NCI-H460 (cell line): ENCODE data around the gene RTN4R. TPM values are rescaled to one million over a fixed set of nuclear protein-coding genes. Genes with fewer than 3 reads are reported as not detected.

Experiments used
- DNase-seq: peaks from one replicate; pipeline ENCODE4 v3.0.0-alpha.2; 2016; ENCODE audit warnings: low read depth; ENCODE audit errors: extremely low read depth
- total RNA-seq: library from RNA; depleted of rRNA; stranded (reverse); fragments of >200 nt; shearing (Covaris generic); gene quantifications from 2 replicates; pipeline ENCODE4 v1.2.3, GENCODE V29; 2014

Gene RTN4R
- total RNA-seq, 1 experiment from 2014 or later = 1.9 TPM

DNA sequence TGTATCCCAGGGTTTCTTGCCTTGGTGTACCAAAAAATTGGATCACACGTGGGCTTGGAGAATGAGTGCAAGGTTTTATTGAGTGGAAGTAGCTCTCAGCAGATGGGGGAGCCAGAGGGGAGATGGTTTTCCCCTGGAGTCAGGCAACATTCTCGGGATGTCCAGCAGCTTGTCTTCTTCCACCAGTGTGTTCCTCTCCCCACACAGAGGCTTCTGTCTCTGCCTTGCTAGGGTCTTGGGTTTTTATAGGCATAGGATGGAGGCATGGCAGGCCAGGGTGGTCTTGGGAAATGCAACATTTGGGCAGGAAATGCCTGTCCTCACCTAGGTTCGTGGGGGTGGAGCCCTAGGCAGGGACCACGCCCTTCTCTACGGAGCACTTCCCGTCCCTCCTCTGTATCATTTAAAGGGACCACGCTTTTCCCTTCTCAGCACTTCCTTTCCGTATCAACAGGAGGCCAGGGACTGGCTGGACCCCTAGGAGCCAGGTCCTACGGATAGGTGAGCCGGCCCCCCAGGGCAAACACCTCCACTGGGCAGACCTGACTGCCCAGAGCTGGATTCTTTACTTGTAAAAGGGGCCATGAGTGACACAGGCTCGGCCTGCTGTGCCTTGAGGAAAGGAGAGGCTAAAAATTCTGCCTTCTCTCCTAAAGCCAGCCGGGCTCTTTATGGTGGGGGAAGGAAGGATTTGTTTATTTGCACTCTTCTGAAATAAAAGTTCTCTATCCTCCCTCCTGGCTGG is 62.0 kb downstream of the RTN4R start:
- peak; percentile 56 for DNase-seq

- DNase-seq = no peak
Observed at GRCh38 chr22:20205464-20205963, 62.6 kb downstream of the RTN4R start.

DNA sequence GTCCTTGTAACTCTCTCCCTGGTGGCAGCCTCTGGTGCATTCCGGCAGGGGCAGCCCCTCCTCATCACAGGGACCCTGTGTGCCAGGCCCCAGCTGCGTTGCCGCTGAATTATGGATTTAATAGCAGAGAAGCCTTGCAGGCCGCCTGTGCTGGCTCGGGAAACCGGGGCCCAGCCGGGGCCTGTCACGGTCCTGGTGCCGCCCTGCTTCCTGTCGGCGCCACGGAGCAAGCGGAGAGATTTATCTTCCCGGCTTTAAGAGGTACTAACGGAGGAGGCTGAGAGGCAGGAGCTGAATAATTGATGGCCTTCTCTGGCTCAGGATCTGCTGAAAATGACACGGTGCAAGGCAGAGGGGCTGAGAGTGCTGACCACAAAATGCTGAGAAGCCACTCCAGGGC is 63.3 kb downstream of the RTN4R start:
- DNase-seq = no peak

DNA sequence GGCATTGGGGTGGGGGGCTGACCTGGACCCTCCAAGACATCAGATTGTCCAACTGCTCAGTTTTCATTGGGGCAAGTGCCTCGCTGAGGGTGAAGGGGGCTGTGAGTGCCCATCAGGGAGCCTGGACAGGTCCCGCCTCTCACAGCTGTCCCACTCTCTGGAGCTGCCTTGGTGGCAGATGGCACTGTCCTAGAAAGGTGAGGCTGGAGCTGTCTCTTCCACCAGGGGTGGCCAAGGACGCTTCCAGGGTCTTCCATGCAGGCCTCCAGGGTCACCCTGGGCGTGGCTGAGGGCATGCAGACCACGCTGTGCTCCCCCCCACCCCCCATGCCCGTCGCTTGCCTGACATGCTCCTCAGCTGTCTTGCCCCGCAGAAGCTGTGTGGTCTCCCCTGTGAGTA is 63.8 kb downstream of the RTN4R start:
- no peak for DNase-seq

- DNase-seq = no peak
Observed at GRCh38 chr22:20203552-20204201, 64.4 kb downstream of the RTN4R start.

GRCh38 chr22:20203142-20203551 is 65.0 kb downstream of the RTN4R start:
- DNase-seq = no peak

DNA sequence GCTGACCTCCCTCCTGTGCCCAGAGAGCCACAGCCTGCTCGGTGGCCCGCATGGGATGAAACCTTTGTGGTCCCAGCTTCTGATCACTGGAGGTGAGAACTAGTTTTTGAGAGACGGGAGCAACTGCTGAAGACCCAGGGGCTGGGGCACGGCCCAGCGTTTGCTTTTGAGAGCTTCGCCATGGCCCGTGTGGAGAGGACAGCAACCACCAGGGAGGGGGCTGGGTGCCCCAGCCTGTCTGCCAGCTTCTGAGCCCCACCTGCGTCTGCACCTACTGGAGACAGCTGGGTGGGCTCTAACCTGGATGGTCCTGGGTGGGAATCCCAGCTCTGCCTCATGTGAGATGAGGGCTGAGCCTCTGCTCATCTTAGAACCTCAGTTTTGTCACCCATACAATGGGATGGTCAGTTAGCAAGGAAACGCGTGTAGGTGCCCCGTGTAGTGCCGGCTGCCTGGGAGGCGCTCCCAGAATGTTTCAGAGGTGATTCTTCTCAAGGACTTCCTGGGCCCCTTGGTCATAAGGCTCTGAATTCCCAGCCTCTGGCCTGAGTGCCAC is 66.2 kb downstream of the RTN4R start:
- DNase-seq = no peak

DNA sequence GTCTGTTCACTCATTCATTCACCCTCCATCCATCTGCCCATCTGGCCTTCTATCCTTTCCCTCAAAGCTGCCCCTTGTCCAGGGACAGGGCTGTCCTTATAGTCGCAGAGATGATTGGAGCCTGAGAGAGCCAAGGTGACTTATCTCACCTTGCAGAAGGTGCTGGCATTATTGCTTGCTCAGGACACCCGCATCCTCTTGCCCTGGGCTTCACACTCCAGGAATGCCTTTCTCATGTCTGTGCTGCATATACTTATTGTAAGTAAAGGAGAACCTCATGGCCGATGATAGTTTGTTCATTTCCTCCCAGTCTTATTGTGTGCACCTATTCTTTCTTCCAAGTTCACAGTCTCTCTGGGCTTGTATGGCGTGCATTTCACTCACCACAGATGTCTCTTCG is 68.2 kb downstream of the RTN4R start:
- no peak for DNase-seq

DNA sequence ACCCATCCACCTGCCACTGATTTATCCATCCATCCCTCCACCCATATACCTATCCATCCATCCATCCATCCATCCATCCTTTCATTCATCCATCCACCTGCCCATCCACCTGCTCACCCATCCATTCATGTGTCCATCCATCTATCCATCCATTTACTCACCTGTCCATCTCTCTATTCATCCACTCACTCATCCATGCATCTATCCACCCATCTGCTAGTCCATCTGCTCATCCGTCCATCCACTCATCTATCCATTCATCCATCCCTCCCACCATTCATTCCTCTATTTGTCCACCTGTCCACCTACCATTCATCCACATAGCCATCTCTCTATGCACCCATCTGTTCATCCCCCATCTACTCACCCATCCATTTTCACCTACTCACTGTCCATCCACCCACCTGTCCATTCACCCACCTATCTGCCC is 68.7 kb downstream of the RTN4R start:
- no peak for DNase-seq

DNA sequence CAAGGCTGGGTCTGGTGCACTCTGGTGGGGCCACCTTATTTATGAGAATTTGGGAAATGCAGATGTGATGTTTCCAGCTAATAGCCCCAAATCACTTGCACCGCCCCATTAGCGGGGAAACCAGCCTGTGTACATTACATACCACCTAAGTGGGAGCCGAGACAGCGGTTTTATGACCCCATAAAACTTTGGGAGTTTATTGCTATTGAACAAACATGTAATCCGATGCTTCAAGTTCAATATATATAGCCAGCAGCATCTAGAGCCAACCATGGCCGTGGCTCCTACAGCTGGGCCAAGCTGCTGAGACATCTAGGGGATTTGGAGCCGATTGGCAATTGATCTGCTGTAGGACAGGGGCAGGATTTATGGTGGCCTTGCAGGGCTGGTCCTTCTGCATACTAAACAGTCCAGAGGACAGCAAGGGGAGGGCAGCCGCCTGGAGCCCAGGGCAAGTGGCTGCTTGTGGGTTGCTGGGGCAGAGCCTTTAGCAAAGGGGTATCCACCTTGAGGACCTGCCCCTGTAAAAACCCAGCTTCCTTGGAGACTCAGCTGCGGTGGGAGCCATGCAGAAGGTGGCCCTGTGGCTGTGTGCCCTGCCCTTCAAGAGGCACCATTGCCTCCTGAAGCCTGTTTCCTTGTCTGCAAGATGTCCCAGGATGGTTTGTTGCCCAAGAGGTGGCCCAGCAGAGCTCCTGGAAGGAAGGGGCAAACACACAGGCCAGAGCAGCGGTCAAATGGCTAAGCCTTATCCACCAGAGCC is 69.4 kb downstream of the RTN4R start:
- no peak for DNase-seq

- no peak for DNase-seq
Observed at GRCh38 chr22:20197407-20198030, 70.6 kb downstream of the RTN4R start.

- no peak for DNase-seq
Observed at GRCh38 chr22:20196094-20196842, 71.8 kb downstream of the RTN4R start.

DNA sequence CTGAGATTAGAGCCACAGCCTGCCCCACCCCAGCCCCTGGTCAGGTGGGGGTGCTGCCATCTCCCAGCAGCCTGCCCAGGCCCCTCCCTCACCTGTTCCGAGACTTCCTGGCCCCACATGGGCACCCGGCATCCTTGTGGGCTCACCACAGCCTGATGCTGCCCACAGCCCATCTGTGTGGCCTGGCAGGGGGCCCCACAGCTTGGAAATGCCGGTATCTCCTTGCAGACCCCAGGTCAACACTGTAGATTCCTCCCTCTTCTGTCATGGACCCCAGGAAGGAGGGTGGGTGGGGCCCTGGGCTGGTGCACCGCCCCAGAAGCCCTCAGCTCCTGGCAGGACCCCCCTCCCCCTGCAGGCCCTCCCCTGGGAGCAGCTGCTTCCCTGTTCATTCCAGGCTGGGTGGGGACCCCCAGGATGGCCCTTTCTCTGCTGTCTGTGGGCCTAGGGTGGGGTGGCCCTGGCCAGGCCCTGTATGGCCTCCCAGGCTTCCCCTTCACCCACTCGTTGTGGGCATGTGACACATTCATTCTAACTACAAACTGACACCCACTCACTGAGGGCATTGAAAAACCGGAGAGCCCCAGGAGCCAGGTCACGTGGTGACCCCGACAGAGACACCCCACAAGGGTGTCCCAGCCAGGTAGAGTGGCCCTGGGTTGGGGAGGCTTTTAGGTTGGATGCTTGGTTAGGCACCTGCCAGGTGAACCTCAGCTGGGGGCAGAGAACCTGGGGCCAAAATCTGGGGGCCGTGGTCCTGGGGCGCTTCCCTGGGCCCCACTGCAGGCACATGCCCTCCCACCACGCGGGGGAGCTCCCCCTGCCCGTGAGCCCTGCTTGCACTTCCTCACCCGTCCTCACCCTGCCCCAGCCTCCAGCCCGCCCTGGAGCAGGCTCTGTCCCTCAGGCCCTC is 73.2 kb downstream of the RTN4R start:
- DNase-seq = no peak

GRCh38 chr22:20193761-20194494 is 74.2 kb downstream of the RTN4R start:
- no peak for DNase-seq

DNA sequence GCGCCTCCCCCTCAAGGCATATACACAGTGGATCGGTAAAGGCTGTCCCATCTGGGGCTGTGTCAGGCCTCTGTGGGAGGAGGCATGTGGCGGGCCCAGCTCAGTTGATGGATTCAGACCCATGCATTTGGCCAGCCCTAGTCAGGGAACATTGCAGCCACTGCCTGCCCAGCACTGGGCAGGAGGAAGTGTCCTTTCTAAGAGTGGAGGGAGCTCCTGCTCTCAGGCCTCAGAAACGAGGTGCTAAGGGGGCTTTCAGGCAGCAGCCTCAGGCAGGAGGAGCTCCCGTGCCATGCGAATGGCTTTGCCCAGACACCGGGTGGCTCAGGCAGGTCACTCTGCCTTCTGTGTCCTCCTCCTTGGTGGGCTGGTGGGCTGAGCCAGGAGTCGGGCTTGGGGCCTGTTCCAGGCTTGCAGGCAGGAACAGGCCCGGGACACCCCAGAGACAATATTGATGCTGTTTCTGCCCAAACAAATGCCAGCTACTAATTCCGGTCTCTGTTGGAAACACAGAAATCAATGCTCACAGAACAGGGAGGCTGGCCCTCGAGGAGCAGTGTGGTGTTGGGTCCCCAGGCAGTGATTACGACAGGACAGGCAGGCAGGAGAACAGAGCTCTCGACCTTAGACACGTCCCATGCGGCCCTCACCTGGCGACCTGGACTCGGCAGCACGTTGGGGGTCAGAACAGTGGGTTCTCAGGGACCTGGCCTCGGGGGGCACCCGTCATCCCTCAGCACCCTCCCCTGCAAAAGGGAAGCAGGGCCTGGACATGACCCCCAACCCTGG is 75.0 kb downstream of the RTN4R start:
- DNase-seq = no peak

GRCh38 chr22:20192293-20192971 is 75.7 kb downstream of the RTN4R start:
- no peak for DNase-seq

DNA sequence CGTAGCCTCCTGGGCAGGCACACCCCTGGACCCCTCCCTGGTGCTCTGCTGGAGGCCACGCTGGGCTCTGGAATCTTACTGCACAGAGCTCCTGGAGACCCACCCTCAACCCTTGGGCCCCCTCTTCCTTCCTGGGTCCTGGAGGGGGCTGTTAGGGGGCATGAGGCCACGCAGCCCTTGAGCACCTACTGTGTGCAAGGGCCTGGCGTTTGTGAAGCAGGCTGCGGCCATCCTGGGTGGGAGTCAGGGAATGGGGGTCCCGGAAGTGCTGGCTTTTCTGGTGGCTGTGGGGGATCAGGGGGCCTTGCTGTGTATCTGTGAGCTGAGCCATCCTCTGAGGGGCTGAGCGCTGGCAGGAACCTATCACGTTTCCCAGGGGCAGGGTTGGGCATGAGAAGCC is 76.3 kb downstream of the RTN4R start:
- no peak for DNase-seq
